Progenitor cell of endocrine pancreas (in vitro differentiated cells): ENCODE measurements around the gene MAST2. TPM values are rescaled to one million over a fixed set of nuclear protein-coding genes. Genes with fewer than 3 reads are reported as not detected.

ENCODE experiments used
- DNase-seq: peaks from one replicate; pipeline ENCODE4 v3.0.0; 2021; ENCODE audit warnings: low spot score; ENCODE audit not compliant: unreplicated experiment
- H3K27ac Mint-ChIP-seq: 2 replicates; pipeline ENCODE4 v1.8.0; 2021; ENCODE audit warnings: mild to moderate bottlenecking, moderate library complexity, mixed read lengths
- H3K27me3 Mint-ChIP-seq: 2 replicates; pipeline ENCODE4 v1.8.0; 2021; ENCODE audit warnings: mixed read lengths
- H3K36me3 Mint-ChIP-seq: 2 replicates; pipeline ENCODE4 v1.8.0; 2022; ENCODE audit warnings: mixed read lengths; ENCODE audit not compliant: insufficient read depth
- H3K4me1 Mint-ChIP-seq: 2 replicates; pipeline ENCODE4 v1.8.0; 2021; ENCODE audit warnings: low read depth, mixed read lengths
- H3K4me3 Mint-ChIP-seq: 2 replicates; pipeline ENCODE4 v1.8.0; 2021; ENCODE audit warnings: low read depth, mild to moderate bottlenecking, moderate library complexity, mixed read lengths
- H3K9me3 Mint-ChIP-seq: 2 replicates; pipeline ENCODE4 v1.8.0; 2021; ENCODE audit warnings: low read depth, mixed read lengths
- CTCF ChIP-seq: fragments of 200-600 bp; sonication (generic); IDR thresholded peaks from one replicate; pipeline ENCODE4 v1.5.0; 2021; ENCODE audit warnings: antibody characterized with exemption, mild to moderate bottlenecking; ENCODE audit not compliant: unreplicated experiment
- total RNA-seq: library from RNA; stranded (reverse); gene quantifications from 2 replicates; pipeline ENCODE4 v1.2.1, GENCODE V29; 2021

The MAST2 gene
- total RNA-seq, 1 donor from 2014 or later: 47.8 TPM

GRCh38 chr1:46072975-46073374 is 269.6 kb downstream of the MAST2 start:
- H3K4me1 Mint-ChIP-seq: no peaks in the 10 kb centered on the region
- no peak for TF ChIP-seq CTCF
- H3K27ac Mint-ChIP-seq: no peak overlapping the region
- no peak for DNase-seq
- no peaks in the 10 kb centered on the region for H3K9me3 Mint-ChIP-seq
- no peaks in the 10 kb centered on the region for H3K27me3 Mint-ChIP-seq
- H3K36me3 Mint-ChIP-seq: peaks cover 17% of the 10 kb centered on the region
- no peak overlapping the region for H3K4me3 Mint-ChIP-seq

GRCh38 chr1:46076343-46076742 is 272.9 kb downstream of the MAST2 start:
- H3K9me3 Mint-ChIP-seq: no peaks in the 10 kb centered on the region
- H3K4me3 Mint-ChIP-seq: no peak overlapping the region
- no peaks in the 10 kb centered on the region for H3K4me1 Mint-ChIP-seq
- H3K27ac Mint-ChIP-seq: no peak overlapping the region
- H3K27me3 Mint-ChIP-seq: no peaks in the 10 kb centered on the region
- DNase-seq: no peak
- no peak for TF ChIP-seq CTCF
- H3K36me3 Mint-ChIP-seq: peaks cover 17% of the 10 kb centered on the region

- Mint-ChIP-seq H3K36me3 (peaks cover 14% of the 10 kb centered on the region), H3K9me3 (no peaks in the 10 kb centered on the region), H3K4me1 (no peaks in the 10 kb centered on the region), H3K27ac (no peak overlapping the region), H3K27me3 (no peaks in the 10 kb centered on the region), H3K4me3 (no peak overlapping the region)
- TF ChIP-seq CTCF: no peak
- DNase-seq: no peak
Measured at GRCh38 chr1:46077644-46078043, 274.2 kb downstream of the MAST2 start.

- H3K36me3 Mint-ChIP-seq: peaks cover 17% of the 10 kb centered on the region
- TF ChIP-seq CTCF: no peak
- H3K27me3 Mint-ChIP-seq: no peaks in the 10 kb centered on the region
- peaks cover 11% of the 10 kb centered on the region for H3K9me3 Mint-ChIP-seq
- H3K4me1 Mint-ChIP-seq: no peaks in the 10 kb centered on the region
- DNase-seq: no peak
- no peak overlapping the region for H3K4me3 Mint-ChIP-seq
- H3K27ac Mint-ChIP-seq: no peak overlapping the region
Measured at GRCh38 chr1:46080257-46080656, 276.8 kb downstream of the MAST2 start.

- Mint-ChIP-seq H3K27me3 (no peaks in the 10 kb centered on the region), H3K4me1 (no peaks in the 10 kb centered on the region), H3K27ac (no peak overlapping the region), H3K36me3 (peaks cover 9% of the 10 kb centered on the region), H3K4me3 (no peak overlapping the region), H3K9me3 (peaks cover 11% of the 10 kb centered on the region)
- no peak for DNase-seq
- TF ChIP-seq CTCF: no peak
Measured at GRCh38 chr1:46081206-46081605, 277.8 kb downstream of the MAST2 start.
